Activated T-cell treated with anti-CD3 and anti-CD28 coated beads for 1 hour (primary cell): Measurements from ENCODE around the gene RASSF5.

Experiments used
- DNase-seq: peaks from one replicate; pipeline ENCODE4 v3.0.0-alpha.2; 2020; ENCODE audit warnings: low read depth

RASSF5 gene

GRCh38 chr1:206517784-206518183, 10.5 kb downstream of the RASSF5 start:
- DNase-seq: no peak

- no peak for DNase-seq
Measured at GRCh38 chr1:206518206-206518605, 10.9 kb downstream of the RASSF5 start.

- DNase-seq: no peak
Measured at GRCh38 chr1:206518743-206519142, 11.4 kb downstream of the RASSF5 start.

- DNase-seq: no peak
Measured at GRCh38 chr1:206521127-206521526, 13.8 kb downstream of the RASSF5 start.

- no peak for DNase-seq
Measured at GRCh38 chr1:206521694-206522402, 14.5 kb downstream of the RASSF5 start.

- no peak for DNase-seq
Measured at GRCh38 chr1:206524739-206525364, 17.5 kb downstream of the RASSF5 start.

- no peak for DNase-seq
Measured at GRCh38 chr1:206526064-206526911, 19.0 kb downstream of the RASSF5 start.

- DNase-seq: no peak
Measured at GRCh38 chr1:206529425-206529824, 22.1 kb downstream of the RASSF5 start.

GRCh38 chr1:206532368-206532767, 25.0 kb downstream of the RASSF5 start:
- DNase-seq: no peak

GRCh38 chr1:206534552-206534951, 27.2 kb downstream of the RASSF5 start:
- no peak for DNase-seq

- no peak for DNase-seq
Measured at GRCh38 chr1:206535853-206536188, 28.5 kb downstream of the RASSF5 start.

GRCh38 chr1:206537141-206537540, 29.8 kb downstream of the RASSF5 start:
- no peak for DNase-seq

- no peak for DNase-seq
Measured at GRCh38 chr1:206538086-206538770, 30.9 kb downstream of the RASSF5 start.

- DNase-seq: no peak
Measured at GRCh38 chr1:206538901-206539640, 31.7 kb downstream of the RASSF5 start.

GRCh38 chr1:206540044-206540780, 32.9 kb downstream of the RASSF5 start:
- DNase-seq: no peak

- no peak for DNase-seq
Measured at GRCh38 chr1:206541236-206541833, 34.0 kb downstream of the RASSF5 start.

GRCh38 chr1:206544562-206545257, 37.4 kb downstream of the RASSF5 start:
- DNase-seq: peak; percentile 86

GRCh38 chr1:206545351-206545750, 38.0 kb downstream of the RASSF5 start:
- no peak for DNase-seq

- no peak for DNase-seq
Measured at GRCh38 chr1:206547104-206547503, 39.8 kb downstream of the RASSF5 start.

- no peak for DNase-seq
Measured at GRCh38 chr1:206550446-206550845, 43.1 kb downstream of the RASSF5 start.
